T-helper 1 cell treated with Interleukin-12 subunit alpha and Interleukin-12 subunit beta and Interleukin-4 antibody, amounts not matched to agents 30 ng/mL and 1 ng/mL, for 36 hours (primary cell): ENCODE data around the gene LRRFIP1. TPM values are rescaled to one million over a fixed set of nuclear protein-coding genes. Genes with fewer than 3 reads are reported as not detected.
"Not testable (repeated sequence)": the region's sequence is repeated elsewhere in the genome, so short reads cannot be mapped to it uniquely, and the experiment has no call there.

Experiments
- intact Hi-C: fragments of 100-400 bp; cut with micrococcal nuclease; formaldehyde crosslinking; loops from one replicate; pipeline ENCODE4 v1.15.1; 2024
- total RNA-seq: library from RNA; stranded (reverse); gene quantifications from 2 replicates; pipeline ENCODE4 v1.2.3, GENCODE V29; 2022

Gene LRRFIP1
- total RNA-seq, 1 donor from 2014 or later = 217 TPM

GRCh38 chr2:237661270-237661669 is 33.9 kb downstream of the LRRFIP1 start:
- intact Hi-C loops = no loop called here

GRCh38 chr2:237661799-237662328 is 34.5 kb downstream of the LRRFIP1 start:
- intact Hi-C loops = no loop called here

GRCh38 chr2:237662671-237663093 is 35.3 kb downstream of the LRRFIP1 start:
- intact Hi-C loops = no loop called here

- intact Hi-C loops = no loop called here
These were observed 36.2 kb downstream of the LRRFIP1 start for GRCh38 chr2:237663517-237664110.

GRCh38 chr2:237664151-237664550 is 36.8 kb downstream of the LRRFIP1 start:
- intact Hi-C loops = no loop called here

- intact Hi-C loops = no loop called here
These were observed 38.3 kb downstream of the LRRFIP1 start for GRCh38 chr2:237665713-237666143.

- intact Hi-C loops = no loop called here
These were observed 39.2 kb downstream of the LRRFIP1 start for GRCh38 chr2:237666606-237667005.

- intact Hi-C loops = not testable (repeated sequence)
These were observed 39.7 kb downstream of the LRRFIP1 start for GRCh38 chr2:237667050-237667576.

GRCh38 chr2:237667893-237668292 is 40.5 kb downstream of the LRRFIP1 start:
- intact Hi-C loops = no loop called here

GRCh38 chr2:237668440-237668839 is 41.1 kb downstream of the LRRFIP1 start:
- intact Hi-C loops = no loop called here

- intact Hi-C loops = no loop called here
These were observed 41.9 kb downstream of the LRRFIP1 start for GRCh38 chr2:237669283-237669627.

GRCh38 chr2:237669628-237670392 is 42.4 kb downstream of the LRRFIP1 start:
- intact Hi-C loops = no loop called here

- intact Hi-C loops = no loop called here
These were observed 43.3 kb downstream of the LRRFIP1 start for GRCh38 chr2:237670641-237671040.

GRCh38 chr2:237671466-237672138 is 44.2 kb downstream of the LRRFIP1 start:
- intact Hi-C loops = loop anchor here (2.0 kb wide), 1 partner anchor 389 kb away; the partner anchor contains the start of gene SCLY

- intact Hi-C loops = loop anchor here (1.0 to 2.0 kb wide), 9 partner anchors 15 to 591 kb away; partner anchors contain the start of gene SCLY
These were observed 45.3 kb downstream of the LRRFIP1 start for GRCh38 chr2:237672731-237673129.

- intact Hi-C loops = loop anchor here (1.0 to 2.0 kb wide), 9 partner anchors 14 to 590 kb away; partner anchors contain the start of gene SCLY
These were observed 46.0 kb downstream of the LRRFIP1 start for GRCh38 chr2:237673130-237674001.

- intact Hi-C loops = no loop called here
These were observed 47.4 kb downstream of the LRRFIP1 start for GRCh38 chr2:237674731-237675276.

- intact Hi-C loops = no loop called here
These were observed 47.9 kb downstream of the LRRFIP1 start for GRCh38 chr2:237675316-237675715.

- intact Hi-C loops = no loop called here
These were observed 53.5 kb downstream of the LRRFIP1 start for GRCh38 chr2:237680702-237681478.

GRCh38 chr2:237682151-237682550 is 54.8 kb downstream of the LRRFIP1 start:
- intact Hi-C loops = no loop called here
